Naive thymus-derived CD4-positive, alpha-beta T cell (primary cell): Measurements from ENCODE around the gene CEP126. TPM values are rescaled to one million over a fixed set of nuclear protein-coding genes. Genes with fewer than 3 reads are reported as not detected.

Source experiments
- ATAC-seq: fragments of 150-1000 bp; cut with Tn5 transposase; 2 replicates; pipeline ENCODE4 v1.10.0; 2021; ENCODE audit warnings: mild to moderate bottlenecking, moderate library complexity
- CTCF ChIA-PET: fragments of 350-600 bp; sonication (Branson Sonifier 250); formaldehyde crosslinking; loops from one replicate; lab custom pipeline; 2021; ENCODE audit warnings: antibody characterized with exemption; lab: Charles Lee
- POLR2A ChIA-PET: fragments of 350-600 bp; sonication (Branson Sonifier 250); formaldehyde crosslinking; loops from one replicate; lab custom pipeline; 2021; ENCODE audit warnings: antibody characterized with exemption, inconsistent platforms; lab: Charles Lee
- DNase-seq, 9 donors: peaks; one replicate each; pipeline versions ENCODE4 v3.0.0 to v3.0.0-alpha.2; 2020 to 2022; ENCODE audit warnings: mixed read lengths in 1 of 9
- H3K27ac ChIP-seq: one replicate; pipeline ENCODE4 v1.7.0; 2013; ENCODE audit warnings: mild to moderate bottlenecking, low read depth, low read length, moderate library complexity
- H3K27me3 ChIP-seq, 2 donors: one replicate each; pipeline ENCODE4 v1.7.0; 2013; ENCODE audit warnings: low read length in 2 of 2, mild to moderate bottlenecking in 2 of 2, moderate library complexity in 2 of 2; ENCODE audit not compliant: control insufficient read depth in 2 of 2, insufficient read depth in 2 of 2
- H3K36me3 ChIP-seq, 3 experiments: 1 replicate in 2 of 3; 2 replicates in 1 of 3; pipeline ENCODE4 v1.7.0; 2013; ENCODE audit warnings: low read length in 3 of 3, mild to moderate bottlenecking in 3 of 3, moderate library complexity in 1 of 3; ENCODE audit not compliant: insufficient read depth in 3 of 3, control insufficient read depth in 2 of 3
- H3K4me1 ChIP-seq, 2 donors: one replicate each; pipeline ENCODE4 v1.7.0; 2013; ENCODE audit warnings: low read length in 2 of 2, mild to moderate bottlenecking in 2 of 2, moderate library complexity in 1 of 2; ENCODE audit not compliant: control insufficient read depth in 2 of 2, insufficient read depth in 2 of 2
- H3K4me3 ChIP-seq: 2 replicates; pipeline ENCODE4 v1.7.0; 2013; ENCODE audit warnings: mild to moderate bottlenecking, low read length
- H3K9me3 ChIP-seq, 3 experiments: 1 replicate in 2 of 3; 2 replicates in 1 of 3; pipeline ENCODE4 v1.7.0; 2013; ENCODE audit warnings: low read length in 3 of 3; ENCODE audit not compliant: control insufficient read depth in 2 of 3
- H3K27ac Mint-ChIP-seq, 9 donors: one replicate each; pipeline ENCODE4 v1.8.0; 2020 to 2022; ENCODE audit warnings: mixed read lengths in 9 of 9, mild to moderate bottlenecking in 8 of 9, moderate library complexity in 5 of 9, inconsistent platforms in 2 of 9
- H3K27me3 Mint-ChIP-seq, 5 donors: one replicate each; pipeline ENCODE4 v1.8.0; 2021 to 2022; ENCODE audit warnings: mixed read lengths in 5 of 5, mild to moderate bottlenecking in 1 of 5
- H3K36me3 Mint-ChIP-seq, 5 donors: one replicate each; pipeline ENCODE4 v1.8.0; 2020 to 2022; ENCODE audit warnings: mixed read lengths in 5 of 5, mild to moderate bottlenecking in 3 of 5, inconsistent platforms in 1 of 5
- H3K4me1 Mint-ChIP-seq, 7 donors: one replicate each; pipeline ENCODE4 v1.8.0; 2020 to 2022; ENCODE audit warnings: mixed read lengths in 7 of 7, mild to moderate bottlenecking in 3 of 7, inconsistent platforms in 1 of 7
- H3K4me3 Mint-ChIP-seq, 10 donors: one replicate each; pipeline ENCODE4 v1.8.0; 2020 to 2022; ENCODE audit warnings: mild to moderate bottlenecking in 10 of 10, mixed read lengths in 10 of 10, moderate library complexity in 6 of 10, inconsistent platforms in 2 of 10
- H3K9me3 Mint-ChIP-seq, 11 donors: one replicate each; pipeline ENCODE4 v1.8.0; 2020 to 2022; ENCODE audit warnings: mixed read lengths in 11 of 11, mild to moderate bottlenecking in 4 of 11, inconsistent platforms in 1 of 11, moderate library complexity in 1 of 11
- intact Hi-C, 2 donors: fragments of 100-400 bp; cut with micrococcal nuclease; formaldehyde crosslinking; loops; one replicate each; pipeline ENCODE4 v1.15.1; 2023
- polyA plus RNA-seq, 2 donors: library from polyadenylated mRNA; unstranded; fragments of 300-500 nt; fragmentation: Illumina TruSeq; gene quantifications; one replicate each; pipeline ENCODE4 v1.2.3, GENCODE V29; 2021
- total RNA-seq, 6 experiments: library from RNA in 5 of 6; stranded (reverse) in 5 of 6; gene quantifications; 1 replicate in 5 of 6; 2 replicates in 1 of 6; pipeline ENCODE4 v1.2.3 and lab custom pipeline; 2021 to 2026

CEP126 gene
- total and polyA plus RNA-seq, 7 experiments from 2014 or later, result 0.21 to 3.4 (median 1.8) TPM

GRCh38 chr11:102005306-102005705 lies 90.5 kb downstream of the CEP126 start:
- no peaks in the 10 kb centered on the region for H3K36me3 Mint-ChIP-seq
- Histone ChIP-seq H3K4me3 (no peak overlapping the region), H3K9me3 (no peaks in the 10 kb centered on the region), H3K36me3 (no peaks in the 10 kb centered on the region), H3K4me1 (no peaks in the 10 kb centered on the region), H3K27ac (no peak overlapping the region), H3K27me3 (no peaks in the 10 kb centered on the region)
- peaks cover 0 to 11% (median 7%) of the 10 kb centered on the region in 5 donors for H3K27me3 Mint-ChIP-seq
- ChIA-PET POLR2A (no interaction called here), CTCF (interaction anchor here (1.4 to 4.0 kb wide), 2 partner anchors 9 to 144 kb away, joined by 9 to 68 read pairs; no protein-coding TSS in a partner anchor)
- no peak overlapping the region for H3K27ac Mint-ChIP-seq
- ATAC-seq, result no peak
- H3K9me3 Mint-ChIP-seq, result no peaks in the 10 kb centered on the region
- H3K4me1 Mint-ChIP-seq, result peaks cover 0 to 6% (median 0%) of the 10 kb centered on the region in 7 donors
- no peak for DNase-seq
- H3K4me3 Mint-ChIP-seq, result no peak overlapping the region
- intact Hi-C loops, result no loop called here

- Histone ChIP-seq H3K9me3 (no peaks in the 10 kb centered on the region), H3K27ac (no peak overlapping the region), H3K4me3 (no peak overlapping the region), H3K27me3 (no peaks in the 10 kb centered on the region), H3K4me1 (no peaks in the 10 kb centered on the region), H3K36me3 (no peaks in the 10 kb centered on the region)
- H3K4me3 Mint-ChIP-seq, result no peak overlapping the region
- H3K36me3 Mint-ChIP-seq, result no peaks in the 10 kb centered on the region
- ChIA-PET POLR2A (no interaction called here), CTCF (interaction anchor here (0.6 to 4.0 kb wide), 6 partner anchors 11 to 172 kb away, joined by 3 to 68 read pairs (median 3); no protein-coding TSS in a partner anchor)
- H3K4me1 Mint-ChIP-seq, result peaks cover 0 to 6% (median 0%) of the 10 kb centered on the region in 7 donors
- ATAC-seq (no peak), DNase-seq (no peak)
- intact Hi-C loops, result loop anchor here (1.0 to 2.0 kb wide), 2 partner anchors 92 to 147 kb away; partner anchors contain the start of gene CEP126 (in 1 of the 2)
- no peak overlapping the region for H3K27ac Mint-ChIP-seq
- H3K9me3 Mint-ChIP-seq, result no peaks in the 10 kb centered on the region
- H3K27me3 Mint-ChIP-seq, result peaks cover 4 to 13% (median 7%) of the 10 kb centered on the region in 5 donors
Observed at GRCh38 chr11:102006835-102007566, 92.2 kb downstream of the CEP126 start.

- H3K9me3 Mint-ChIP-seq, result no peaks in the 10 kb centered on the region
- ATAC-seq, result peak; percentile 61
- POLR2A ChIA-PET, result no interaction called here
Observed at GRCh38 chr11:102007567-102008437, 93.0 kb downstream of the CEP126 start.

GRCh38 chr11:102010776-102011494 lies 96.1 kb downstream of the CEP126 start:
- H3K36me3 Mint-ChIP-seq, result no peaks in the 10 kb centered on the region
- H3K27ac Mint-ChIP-seq, result no peak overlapping the region
- intact Hi-C loops, result no loop called here
- no peak for ATAC-seq
- ChIA-PET POLR2A (no interaction called here), CTCF (no interaction called here)
- DNase-seq, result no peak
- Histone ChIP-seq H3K27me3 (no peaks in the 10 kb centered on the region), H3K9me3 (no peaks in the 10 kb centered on the region), H3K4me3 (no peak overlapping the region), H3K36me3 (no peaks in the 10 kb centered on the region), H3K4me1 (no peaks in the 10 kb centered on the region), H3K27ac (no peak overlapping the region)
- peaks cover 0 to 10% (median 0%) of the 10 kb centered on the region in 7 donors for H3K4me1 Mint-ChIP-seq
- H3K27me3 Mint-ChIP-seq, result peaks cover 7 to 24% (median 19%) of the 10 kb centered on the region in 5 donors
- no peaks in the 10 kb centered on the region for H3K9me3 Mint-ChIP-seq
- no peak overlapping the region for H3K4me3 Mint-ChIP-seq

More at GRCh38 chr11:102007567-102008437, 93.0 kb downstream of the CEP126 start:
- Mint-ChIP-seq H3K4me3 (no peak overlapping the region), H3K27me3 (peaks cover 7 to 19% (median 13%) of the 10 kb centered on the region in 5 donors), H3K36me3 (no peaks in the 10 kb centered on the region), H3K27ac (no peak overlapping the region), H3K4me1 (peaks cover 0 to 6% (median 5%) of the 10 kb centered on the region in 7 donors)
- no peaks in the 10 kb centered on the region for H3K27me3 ChIP-seq
- CTCF ChIA-PET, result interaction anchor here (0.6 to 4.0 kb wide), 10 partner anchors 10 to 1081 kb away, joined by 3 to 68 read pairs (median 3); partner anchors contain the start of gene CEP126
- DNase-seq, result peak in 6 of 9 donors; percentile 10 to 48 (median 39)
- no peak overlapping the region for H3K4me3 ChIP-seq
- no peaks in the 10 kb centered on the region for H3K9me3 ChIP-seq
- no peaks in the 10 kb centered on the region for H3K4me1 ChIP-seq
- no peak overlapping the region for H3K27ac ChIP-seq
- no peaks in the 10 kb centered on the region for H3K36me3 ChIP-seq
- intact Hi-C loops, result loop anchor here (1.0 to 2.0 kb wide), 3 partner anchors 93 to 148 kb away; partner anchors contain the start of gene CEP126 (in 2 of the 2)

- ChIA-PET CTCF (no interaction called here), POLR2A (no interaction called here)
- H3K4me1 ChIP-seq, result no peaks in the 10 kb centered on the region
- H3K27ac Mint-ChIP-seq, result no peak overlapping the region
- no peak for ATAC-seq
- no peaks in the 10 kb centered on the region for H3K9me3 Mint-ChIP-seq
- H3K4me1 Mint-ChIP-seq, result peaks cover 0 to 10% (median 0%) of the 10 kb centered on the region in 7 donors
- no peaks in the 10 kb centered on the region for H3K36me3 ChIP-seq
- no peak overlapping the region for H3K4me3 ChIP-seq
- H3K36me3 Mint-ChIP-seq, result no peaks in the 10 kb centered on the region
- H3K27ac ChIP-seq, result no peak overlapping the region
- intact Hi-C loops, result no loop called here
- DNase-seq, result peak in 1 of 9 donors; percentile 13
- H3K4me3 Mint-ChIP-seq, result no peak overlapping the region
- H3K27me3 ChIP-seq, result no peaks in the 10 kb centered on the region
- peaks cover 7 to 24% (median 22%) of the 10 kb centered on the region in 5 donors for H3K27me3 Mint-ChIP-seq
- no peaks in the 10 kb centered on the region for H3K9me3 ChIP-seq
Observed at GRCh38 chr11:102012946-102013345, 98.1 kb downstream of the CEP126 start.

- H3K4me1 Mint-ChIP-seq, result peaks cover 0 to 10% (median 0%) of the 10 kb centered on the region in 7 donors
- POLR2A ChIA-PET, result no interaction called here
- intact Hi-C loops, result no loop called here
Observed at GRCh38 chr11:102014756-102015155, 99.9 kb downstream of the CEP126 start.

More at GRCh38 chr11:102014756-102015155, 99.9 kb downstream of the CEP126 start:
- H3K9me3 ChIP-seq, result no peaks in the 10 kb centered on the region
- peaks cover 5 to 23% (median 20%) of the 10 kb centered on the region in 5 donors for H3K27me3 Mint-ChIP-seq
- no peaks in the 10 kb centered on the region for H3K9me3 Mint-ChIP-seq
- no peak overlapping the region for H3K4me3 Mint-ChIP-seq
- no peaks in the 10 kb centered on the region for H3K27me3 ChIP-seq
- H3K4me3 ChIP-seq, result no peak overlapping the region
- H3K36me3 Mint-ChIP-seq, result no peaks in the 10 kb centered on the region
- DNase-seq (no peak), ATAC-seq (no peak)
- H3K36me3 ChIP-seq, result no peaks in the 10 kb centered on the region
- H3K4me1 ChIP-seq, result no peaks in the 10 kb centered on the region
- H3K27ac ChIP-seq, result no peak overlapping the region
- CTCF ChIA-PET, result interaction anchor here (0.6 to 1.1 kb wide), 2 partner anchors 153 to 156 kb away, joined by 4 read pairs; no protein-coding TSS in a partner anchor
- H3K27ac Mint-ChIP-seq, result no peak overlapping the region
